ENCODE results near the gene HTT.
"Not testable (repeated sequence)": the region's sequence is repeated elsewhere in the genome, so short reads cannot be mapped to it uniquely, and the experiment has no call there.

The HTT gene

DNA sequence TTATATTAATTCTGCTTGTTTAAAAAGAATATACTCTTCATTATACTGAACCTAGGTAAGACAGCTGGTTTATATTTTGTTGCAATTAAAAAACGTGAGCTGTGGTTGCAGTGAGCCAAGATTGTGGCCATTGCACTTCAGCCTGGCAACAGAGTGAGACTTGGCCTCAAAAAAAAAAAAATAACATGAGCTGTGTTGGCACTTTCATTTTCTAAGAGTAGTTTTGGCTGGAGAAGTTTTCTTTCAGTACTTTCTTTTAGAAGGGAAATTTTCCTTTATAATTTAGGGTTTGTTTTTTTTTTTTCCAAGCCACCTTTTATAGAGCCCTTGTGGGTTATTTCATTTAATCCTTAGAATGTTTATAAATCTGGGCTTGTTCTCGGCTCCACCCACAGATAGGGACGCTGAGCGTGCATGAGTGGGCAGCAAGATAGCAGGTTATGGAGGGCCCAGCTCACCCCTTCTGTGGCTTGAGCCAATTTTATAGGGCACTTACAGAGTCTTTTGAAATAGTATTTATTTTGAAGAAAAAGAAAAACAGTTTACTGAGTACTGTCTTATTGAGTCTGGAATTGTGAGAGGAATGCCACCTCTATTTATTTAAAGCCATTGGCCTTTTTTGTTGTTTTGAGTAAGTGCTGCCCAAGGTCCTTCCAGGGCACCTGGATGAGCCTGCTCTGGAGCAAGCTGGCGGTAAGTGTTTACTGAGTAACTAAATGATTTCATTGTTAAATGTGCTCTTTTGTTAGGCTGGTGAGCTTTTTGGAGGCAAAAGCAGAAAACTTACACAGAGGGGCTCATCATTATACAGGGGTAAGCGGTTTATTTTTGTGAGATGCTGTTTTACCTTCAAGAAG lies 60.9 kb downstream of the HTT start:
- Histone ChIP-seq H3K4me1 (peaks cover 0 to 8% (median 0%) of the 10 kb centered on the region in 10 experiments; a peak in 2 of 20 replicates), H3K36me3 (peaks cover 92 to 100% (median 100%) of the 10 kb centered on the region in 11 experiments), H3K27ac (no peak overlapping the region), H4K20me1 (peaks cover 0 to 15% (median 0%) of the 10 kb centered on the region in 11 experiments; a peak in 2 of 22 replicates), H3K27me3 (no peaks in the 10 kb centered on the region), H3K4me2 (no peak overlapping the region), H3K9me3 (replicated peaks in 1 of 11) (no peaks in the 10 kb centered on the region), H3K9ac (no peak overlapping the region), H3K4me3 (no peak overlapping the region)
- TF ChIP-seq Cebpa-rat (IDR thresholded peaks at IDR 0.05): no peak

DNA sequence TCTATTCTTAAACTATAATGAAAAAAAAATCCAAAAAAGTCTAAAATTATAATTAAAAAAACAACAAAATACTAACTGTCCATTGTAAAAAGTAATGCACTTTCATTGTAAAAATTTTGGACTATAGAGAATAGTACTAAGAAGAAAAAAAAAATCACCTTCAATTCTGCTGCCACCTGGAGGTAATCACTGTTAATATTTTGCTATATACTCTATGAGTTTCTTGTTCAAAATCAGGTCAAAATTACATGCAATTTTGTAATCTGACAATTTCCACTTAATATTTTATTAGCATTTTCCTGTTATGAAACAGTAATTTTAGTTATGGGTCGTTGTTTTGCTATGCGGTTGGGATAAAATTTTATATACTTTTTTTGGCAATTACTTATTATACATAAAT lies 62.0 kb downstream of the HTT start:
- H3K9ac ChIP-seq: no peak overlapping the region
- no peak overlapping the region for H3K27ac ChIP-seq
- TF ChIP-seq Cebpa-rat (IDR thresholded peaks at IDR 0.05): no peak
- peaks cover 0 to 11% (median 0%) of the 10 kb centered on the region in 11 experiments; a peak in 3 of 22 replicates for H4K20me1 ChIP-seq
- no peaks in the 10 kb centered on the region for H3K9me3 ChIP-seq (replicated peaks in 1 of 11)
- no peaks in the 10 kb centered on the region for H3K27me3 ChIP-seq
- no peak overlapping the region for H3K4me2 ChIP-seq
- no peak overlapping the region for H3K4me3 ChIP-seq
- H3K4me1 ChIP-seq: peaks cover 0 to 8% (median 0%) of the 10 kb centered on the region in 10 experiments; a peak in 2 of 20 replicates
- H3K36me3 ChIP-seq: peaks cover 87 to 100% (median 100%) of the 10 kb centered on the region in 11 experiments

DNA sequence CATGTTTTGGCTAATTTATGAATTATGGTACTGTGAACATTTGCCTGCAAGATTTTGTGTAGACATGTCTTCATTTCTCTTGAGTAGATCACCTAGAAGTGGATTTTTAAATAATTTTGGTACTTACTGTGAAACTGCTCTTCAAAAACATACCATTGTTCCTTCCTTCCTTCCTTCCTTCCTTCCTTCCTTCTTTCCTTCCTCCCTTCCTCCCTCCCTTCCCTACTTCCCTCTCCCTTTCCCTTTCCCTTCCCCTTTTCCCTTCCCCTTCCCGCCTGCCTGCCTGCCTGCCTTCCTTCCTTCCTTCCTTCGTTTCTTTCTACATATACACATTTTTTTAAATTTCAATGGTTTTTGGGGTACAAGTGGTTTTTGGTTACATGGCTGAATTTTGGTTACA lies 63.4 kb downstream of the HTT start:
- peaks cover 0 to 11% (median 0%) of the 10 kb centered on the region in 11 experiments; a peak in 3 of 22 replicates for H4K20me1 ChIP-seq
- H3K36me3 ChIP-seq: peaks cover 83 to 100% (median 99%) of the 10 kb centered on the region in 11 experiments
- H3K9ac ChIP-seq: no peak overlapping the region
- H3K27ac ChIP-seq: no peak overlapping the region
- TF ChIP-seq Cebpa-rat (IDR thresholded peaks at IDR 0.05): no peak
- H3K4me2 ChIP-seq: no peak overlapping the region; a peak in 1 of 22 replicates
- no peak overlapping the region for H3K4me3 ChIP-seq
- peaks cover 0 to 8% (median 0%) of the 10 kb centered on the region in 10 experiments; a peak in 2 of 20 replicates for H3K4me1 ChIP-seq
- H3K9me3 ChIP-seq (replicated peaks in 1 of 11): no peaks in the 10 kb centered on the region
- H3K27me3 ChIP-seq: no peaks in the 10 kb centered on the region

DNA sequence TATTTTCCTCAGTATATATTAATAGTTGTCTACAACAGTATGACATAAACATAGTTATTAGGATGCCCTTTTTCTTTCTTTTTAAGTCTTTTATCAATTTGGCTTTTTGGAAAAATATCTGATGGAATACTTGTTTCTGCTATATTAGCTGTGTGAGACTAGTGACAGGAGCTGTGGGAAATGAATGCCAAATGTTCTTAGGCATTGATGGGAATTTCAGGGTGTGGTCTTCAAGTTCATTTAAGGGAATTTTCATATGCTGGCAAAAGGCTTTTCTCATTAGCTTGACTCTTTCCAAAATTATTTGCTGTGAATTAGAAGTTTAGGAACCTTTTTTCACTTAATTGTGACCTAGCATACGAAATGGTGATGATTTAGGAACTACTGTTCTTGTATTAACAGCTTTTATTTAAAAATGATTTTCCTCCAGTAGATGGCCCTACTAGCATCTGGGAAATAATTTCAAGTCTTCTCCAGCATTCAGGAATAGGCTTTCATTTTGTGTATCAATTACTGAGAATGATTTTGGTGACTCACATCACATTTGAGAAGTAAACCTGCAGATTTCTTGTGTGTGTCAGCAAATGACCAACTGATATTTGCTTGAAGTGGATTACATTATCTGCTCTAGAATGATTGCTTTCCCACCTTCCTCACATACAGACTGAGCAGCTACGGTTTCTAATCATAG lies 70.9 kb downstream of the HTT start:
- Histone ChIP-seq H3K9me3 (replicated peaks in 1 of 11) (no peaks in the 10 kb centered on the region), H3K27ac (no peak overlapping the region), H3K4me3 (no peak overlapping the region), H3K36me3 (peaks cover 88 to 100% (median 96%) of the 10 kb centered on the region in 11 experiments), H3K9ac (no peak overlapping the region), H4K20me1 (peaks cover 0 to 4% (median 0%) of the 10 kb centered on the region in 11 experiments; a peak in 2 of 22 replicates), H3K27me3 (no peaks in the 10 kb centered on the region), H3K4me1 (peaks cover 0 to 14% (median 12%) of the 10 kb centered on the region in 10 experiments; a peak in 13 of 20 replicates), H3K4me2 (no peak overlapping the region)
- TF ChIP-seq Cebpa-rat (IDR thresholded peaks at IDR 0.05): no peak

DNA sequence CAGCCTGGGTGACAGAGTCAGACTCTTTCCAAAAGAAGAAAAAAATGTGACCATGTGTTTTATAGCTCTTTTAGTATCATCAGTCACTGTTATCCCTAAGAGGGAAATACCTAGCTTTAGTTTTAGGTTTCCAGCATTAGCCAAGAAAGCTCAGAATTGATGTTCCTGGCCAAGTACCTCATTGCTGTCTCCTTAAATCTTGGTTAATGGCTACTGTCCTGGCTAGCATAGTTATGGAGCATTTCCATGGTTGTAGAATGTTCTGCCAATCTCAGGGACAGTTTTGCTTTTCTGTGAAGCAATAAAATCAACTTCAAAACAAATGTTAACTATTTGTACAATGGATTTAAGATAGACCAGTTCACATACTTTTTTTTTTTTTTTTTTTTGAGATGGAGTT lies 74.4 kb downstream of the HTT start:
- no peaks in the 10 kb centered on the region for H3K9me3 ChIP-seq (replicated peaks in 1 of 11)
- H3K9ac ChIP-seq: no peak overlapping the region
- no peak overlapping the region for H3K27ac ChIP-seq
- peaks cover 96 to 100% (median 99%) of the 10 kb centered on the region in 11 experiments for H3K36me3 ChIP-seq
- TF ChIP-seq Cebpa-rat (IDR thresholded peaks at IDR 0.05): no peak
- no peaks in the 10 kb centered on the region for H3K27me3 ChIP-seq
- peaks cover 0 to 4% (median 0%) of the 10 kb centered on the region in 11 experiments; a peak in 1 of 22 replicates for H4K20me1 ChIP-seq
- H3K4me2 ChIP-seq: no peak overlapping the region
- H3K4me1 ChIP-seq: peaks cover 0 to 26% (median 19%) of the 10 kb centered on the region in 10 experiments; a peak in 13 of 20 replicates
- H3K4me3 ChIP-seq: no peak overlapping the region

DNA sequence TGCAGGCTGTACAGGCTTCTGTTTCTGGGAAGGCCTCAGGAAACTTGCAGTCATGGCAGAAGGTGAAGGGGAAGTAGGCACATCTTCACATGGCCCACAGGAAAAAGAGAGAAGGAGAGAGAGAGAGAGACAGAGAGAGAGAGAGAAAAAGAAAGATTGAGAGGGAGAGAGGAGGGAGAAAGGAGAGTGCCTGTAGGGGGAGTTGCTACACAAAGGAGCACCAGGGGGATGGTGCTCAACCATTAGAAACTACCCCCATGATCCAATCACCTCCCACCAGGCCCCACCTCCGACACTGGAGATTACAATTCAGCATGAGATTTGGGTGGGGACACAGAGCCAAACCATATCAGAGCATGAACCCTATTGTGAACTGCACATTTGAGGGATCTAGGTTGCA lies 76.8 kb downstream of the HTT start:
- H3K9me3 ChIP-seq (replicated peaks in 1 of 11); H3K9ac ChIP-seq; H4K20me1 ChIP-seq; H3K27ac ChIP-seq; H3K4me3 ChIP-seq; H3K27me3 ChIP-seq: not testable (repeated sequence)
- Histone ChIP-seq H3K36me3 (peaks cover 97 to 100% (median 100%) of the 10 kb centered on the region in 11 experiments), H3K4me2 (peak overlapping the region in 5 of 11 experiments; percentile 51 to 70 (median 59); a peak in 7 of 22 replicates), H3K4me1 (peaks cover 0 to 26% (median 19%) of the 10 kb centered on the region in 10 experiments; a peak in 13 of 20 replicates)

DNA sequence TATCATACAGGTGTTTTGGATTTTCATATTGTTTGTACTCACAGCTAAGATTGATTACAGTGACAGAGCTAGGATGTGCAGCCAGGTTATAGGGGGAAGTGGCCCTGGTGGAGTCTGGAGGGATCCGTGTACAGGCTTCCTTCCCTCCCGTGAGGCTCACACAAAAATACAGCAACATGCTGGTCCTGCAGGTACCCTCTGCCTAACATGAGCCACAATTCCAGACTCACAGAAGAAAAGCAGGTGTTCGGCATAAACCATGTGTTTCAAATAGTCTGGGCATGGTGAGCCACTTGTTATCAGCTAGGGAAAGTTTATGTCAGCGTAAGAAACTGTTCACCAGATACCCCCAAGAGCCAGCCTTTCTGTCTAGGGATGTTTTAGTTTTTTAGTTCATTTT lies 82.9 kb downstream of the HTT start:
- Histone ChIP-seq H3K4me3 (no peak overlapping the region), H4K20me1 (peaks cover 0 to 8% (median 0%) of the 10 kb centered on the region in 11 experiments; a peak in 4 of 22 replicates), H3K9me3 (replicated peaks in 1 of 11) (peaks cover 17 to 25% (median 22%) of the 10 kb centered on the region in 11 experiments), H3K4me1 (no peaks in the 10 kb centered on the region; a peak in 2 of 20 replicates), H3K27me3 (no peaks in the 10 kb centered on the region), H3K27ac (no peak overlapping the region), H3K36me3 (peaks cover 98 to 100% (median 99%) of the 10 kb centered on the region in 11 experiments), H3K9ac (no peak overlapping the region), H3K4me2 (no peak overlapping the region)
- no peak for TF ChIP-seq Cebpa-rat (IDR thresholded peaks at IDR 0.05)

DNA sequence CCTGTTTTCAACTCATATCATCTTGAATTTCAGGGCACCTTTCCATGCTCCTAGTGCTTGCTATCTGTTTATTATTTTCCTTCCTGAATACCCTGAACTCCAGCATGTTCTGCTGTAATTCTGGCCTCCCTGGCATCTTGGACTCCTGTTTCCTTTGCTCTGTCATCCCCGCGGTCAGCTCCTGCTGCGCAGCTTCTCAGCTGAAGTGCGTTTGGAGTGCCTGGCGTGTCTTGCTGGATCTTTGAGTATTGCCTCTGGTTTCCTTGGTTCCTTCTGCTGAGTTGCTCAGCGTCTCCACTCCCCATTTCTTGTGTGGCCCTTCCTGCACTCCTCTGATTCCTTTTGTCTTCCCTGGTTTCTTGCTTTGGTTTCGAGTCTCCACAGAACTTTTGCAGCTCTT lies 84.4 kb downstream of the HTT start:
- H3K27ac ChIP-seq: no peak overlapping the region
- no peaks in the 10 kb centered on the region; a peak in 1 of 20 replicates for H3K4me1 ChIP-seq
- no peaks in the 10 kb centered on the region for H3K27me3 ChIP-seq
- H3K4me2 ChIP-seq: no peak overlapping the region
- H3K36me3 ChIP-seq: peaks cover 90 to 100% (median 97%) of the 10 kb centered on the region in 11 experiments
- TF ChIP-seq Cebpa-rat (IDR thresholded peaks at IDR 0.05): no peak
- H3K9me3 ChIP-seq (replicated peaks in 1 of 11): peaks cover 26 to 37% (median 31%) of the 10 kb centered on the region in 11 experiments
- H3K4me3 ChIP-seq: no peak overlapping the region
- H4K20me1 ChIP-seq: peaks cover 0 to 8% (median 0%) of the 10 kb centered on the region in 11 experiments; a peak in 4 of 22 replicates
- no peak overlapping the region for H3K9ac ChIP-seq

DNA sequence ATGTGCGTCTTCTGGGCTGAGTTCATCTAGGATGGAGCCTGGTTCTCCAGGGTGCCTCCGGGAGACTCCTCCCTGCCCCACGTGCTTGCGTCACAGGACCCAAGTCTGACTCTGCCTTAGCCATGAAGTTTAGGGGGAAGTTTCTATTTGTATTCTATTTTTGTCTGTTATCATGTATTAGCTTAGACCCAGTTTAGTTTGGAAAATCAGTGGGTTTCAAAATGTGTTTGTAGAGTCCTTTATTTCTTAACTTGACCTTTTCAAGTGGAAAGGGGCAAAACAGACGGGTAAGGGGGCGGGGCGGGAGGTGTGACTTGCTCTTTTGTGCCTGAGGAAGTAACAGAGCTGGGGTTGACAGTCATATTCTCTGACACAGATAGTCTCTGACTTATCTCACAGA lies 86.0 kb downstream of the HTT start:
- no peak overlapping the region for H3K4me3 ChIP-seq
- TF ChIP-seq Cebpa-rat (IDR thresholded peaks at IDR 0.05): no peak
- H3K9ac ChIP-seq: no peak overlapping the region
- no peaks in the 10 kb centered on the region for H3K4me1 ChIP-seq
- H3K9me3 ChIP-seq (replicated peaks in 1 of 11): peaks cover 31 to 48% (median 40%) of the 10 kb centered on the region in 11 experiments
- no peak overlapping the region for H3K27ac ChIP-seq
- no peak overlapping the region for H3K4me2 ChIP-seq
- H3K27me3 ChIP-seq: no peaks in the 10 kb centered on the region
- peaks cover 84 to 100% (median 95%) of the 10 kb centered on the region in 11 experiments for H3K36me3 ChIP-seq
- peaks cover 0 to 15% (median 0%) of the 10 kb centered on the region in 11 experiments; a peak in 5 of 22 replicates for H4K20me1 ChIP-seq

DNA sequence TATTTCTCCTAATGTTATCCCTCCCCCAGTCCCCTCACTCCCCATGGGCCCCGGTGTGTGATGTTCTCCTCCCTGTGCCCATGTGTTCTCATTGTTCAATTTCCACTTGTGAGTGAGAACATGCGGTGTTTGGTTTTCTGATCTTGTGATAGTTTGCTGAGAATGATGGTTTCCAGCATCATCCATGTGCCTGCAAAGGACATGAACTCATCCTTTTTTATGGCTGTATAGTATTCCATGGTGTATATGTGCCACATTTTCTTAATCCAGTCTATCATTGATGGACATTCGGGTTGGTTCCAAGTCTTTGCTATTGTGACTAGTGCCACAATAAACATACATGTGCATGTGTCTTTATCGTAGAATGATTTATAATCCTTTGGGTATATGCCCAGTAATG lies 86.6 kb downstream of the HTT start:
- not testable (repeated sequence) for H3K27ac ChIP-seq, H3K4me3 ChIP-seq, H3K4me2 ChIP-seq, H3K4me1 ChIP-seq, H3K27me3 ChIP-seq, H3K9ac ChIP-seq
- Histone ChIP-seq H3K9me3 (replicated peaks in 1 of 11) (peaks cover 31 to 48% (median 40%) of the 10 kb centered on the region in 11 experiments), H3K36me3 (peaks cover 83 to 100% (median 90%) of the 10 kb centered on the region in 11 experiments), H4K20me1 (peaks cover 0 to 19% (median 0%) of the 10 kb centered on the region in 11 experiments; a peak in 6 of 22 replicates)

DNA sequence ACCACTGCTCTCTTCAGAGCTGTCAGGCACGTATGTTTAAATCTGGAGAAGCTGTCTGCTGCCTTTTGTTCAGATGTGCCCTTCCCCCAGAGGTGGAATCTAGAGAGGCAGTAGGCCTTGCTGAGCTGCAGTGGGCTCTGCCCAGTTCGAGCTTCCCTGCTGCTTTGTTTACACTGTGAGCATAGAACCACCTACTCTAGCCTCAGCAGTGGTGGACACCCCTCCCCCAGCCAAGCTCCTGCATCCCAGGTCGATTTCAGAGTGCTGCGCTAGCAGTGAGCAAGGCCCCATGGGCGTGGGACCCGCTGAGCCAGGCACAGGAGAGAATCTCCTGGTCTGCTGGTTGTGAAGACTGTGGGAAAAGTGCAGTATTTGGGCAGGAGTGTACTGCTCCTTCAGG lies 92.0 kb downstream of the HTT start:
- H3K9ac ChIP-seq, H3K27ac ChIP-seq, H3K4me3 ChIP-seq, H3K4me1 ChIP-seq, H3K27me3 ChIP-seq, H3K4me2 ChIP-seq: not testable (repeated sequence)
- Histone ChIP-seq H3K36me3 (peaks cover 79 to 98% (median 89%) of the 10 kb centered on the region in 11 experiments), H3K9me3 (replicated peaks in 1 of 11) (peaks cover 34 to 51% (median 43%) of the 10 kb centered on the region in 11 experiments), H4K20me1 (peaks cover 0 to 56% (median 16%) of the 10 kb centered on the region in 11 experiments; a peak in 15 of 22 replicates)

All from BLaER1 treated with 17β-estradiol and CSF1 and Interleukin-3, amounts not matched to agents 10 nM and 100 nM (cell line).